ENCODE results near the gene KDM4B. TPM values are rescaled to one million over a fixed set of nuclear protein-coding genes. Genes with fewer than 3 reads are reported as not detected.

The KDM4B gene
- total and polyA plus RNA-seq, 2 donors (not counting 1 experiment from before 2014, with no cell fraction given) = 75.5 to 205 TPM

DNA sequence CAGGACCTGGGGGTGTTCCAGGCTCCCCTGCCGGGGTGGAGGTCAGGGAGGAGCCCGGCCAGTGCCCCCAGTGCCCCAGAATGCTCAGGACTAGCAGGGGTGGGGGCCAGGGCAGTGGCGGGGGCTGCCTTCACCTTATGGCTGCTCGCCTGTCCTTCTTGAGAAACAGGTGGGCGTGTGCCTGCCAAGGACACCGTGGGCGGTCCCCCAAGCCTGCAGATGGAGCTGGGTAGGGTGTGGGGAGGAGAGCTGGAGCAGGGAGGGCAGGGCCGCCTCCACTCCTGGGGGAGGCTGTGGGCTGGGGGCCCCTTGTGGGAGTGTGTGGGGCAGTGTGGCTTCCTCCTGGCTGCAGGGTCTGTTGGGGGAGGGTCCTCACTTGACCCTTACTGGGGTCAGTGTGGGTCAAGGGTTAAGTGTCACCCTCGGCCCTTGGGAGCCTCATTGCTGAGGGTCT is 160.1 kb downstream of the KDM4B start:
- no peak for ATAC-seq (ENCODE audit: low read depth)
- H3K27ac Mint-ChIP-seq = peak overlapping the region; percentile 97

DNA sequence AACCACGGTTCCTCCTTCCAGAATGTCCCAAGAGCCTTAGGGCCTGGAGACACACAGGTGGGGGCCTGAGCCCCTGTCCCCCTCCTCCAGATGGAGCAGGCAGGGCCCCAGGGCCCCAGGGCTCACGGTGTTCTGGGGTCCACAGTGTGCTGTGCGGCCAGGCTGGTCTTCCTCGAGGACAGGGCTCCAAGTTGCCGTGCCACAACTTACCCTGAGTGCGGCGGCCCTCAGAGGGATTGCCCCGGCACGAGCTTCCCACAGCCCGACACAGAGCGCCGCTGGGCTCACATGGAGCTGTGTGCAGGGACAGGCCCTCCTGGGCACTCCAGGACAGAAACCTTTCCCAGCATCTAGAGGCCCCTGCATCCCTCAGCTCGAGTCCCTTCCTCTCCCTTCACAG is 160.8 kb downstream of the KDM4B start:
- H3K4me3 Mint-ChIP-seq = peak overlapping the region; percentile 86
- H3K36me3 ChIP-seq (replicated peaks in 1 of 2; ENCODE audit: control extremely low read depth in 1 of 2, control insufficient read depth in 1 of 2, extremely low read depth in 1 of 2, insufficient read depth in 2 of 2, low read length in 1 of 2) = peaks cover 0 to 26% of the 10 kb centered on the region in 2 experiments
- WGBS (ENCODE audit: insufficient coverage) = 93% methylated on average over 13 of the region's 13 CpGs
- no peak overlapping the region for H2AFZ ChIP-seq (ENCODE audit: insufficient read depth, low read depth, low read length, poor library complexity, severe bottlenecking)
- peak overlapping the region; percentile 97 for H3K27ac Mint-ChIP-seq
- H3K9me3 Mint-ChIP-seq (ENCODE audit: insufficient read depth) = no peaks in the 10 kb centered on the region
- H3K4me1 ChIP-seq (ENCODE audit: control insufficient read depth in 2 of 2, insufficient read depth in 2 of 2, low read length in 2 of 2) = peaks cover 84 to 98% of the 10 kb centered on the region in 2 donors
- H3K27me3 Mint-ChIP-seq = no peaks in the 10 kb centered on the region
- ATAC-seq (ENCODE audit: low read depth) (no peak), DNase-seq (no peak)
- H3K4me3 ChIP-seq (ENCODE audit: control extremely low read depth in 1 of 5, extremely low read depth in 1 of 5, insufficient read depth in 1 of 5, low read depth in 2 of 5, low read length in 4 of 5) = peak overlapping the region in 4 of 5 experiments; percentile 37 to 68 (median 56)
- peaks cover 88% of the 10 kb centered on the region for H3K4me1 Mint-ChIP-seq
- ChIA-PET POLR2A (interaction anchor here (1.0 kb wide), 1 partner anchor 10 kb away, joined by 4 read pairs; no protein-coding TSS in a partner anchor), CTCF (interaction anchor here (1.4 kb wide), 1 partner anchor 320 kb away, joined by 3 read pairs; no protein-coding TSS in a partner anchor)
- H3K4me2 ChIP-seq (replicated peaks; ENCODE audit: low read depth, low read length, poor library complexity, severe bottlenecking) = peak overlapping the region; percentile 99
- H3K27ac ChIP-seq (ENCODE audit: low read length in 2 of 2) = peak overlapping the region; percentile 100
- peak overlapping the region; percentile 80 for H3K9ac ChIP-seq (ENCODE audit: low read length)
- H4K20me1 ChIP-seq (ENCODE audit: control insufficient read depth, insufficient read depth, low read length, poor library complexity, severe bottlenecking) = peaks cover 31% of the 10 kb centered on the region
- intact Hi-C loops (cut with micrococcal nuclease) = loop anchor here (1.0 to 10.0 kb wide), 5 partner anchors 10 to 495 kb away; partner anchors contain the start of genes SAFB and SAFB2
- peaks cover 45% of the 10 kb centered on the region for H3K79me2 ChIP-seq (ENCODE audit: control insufficient read depth, insufficient read depth, low read length)
- H3K9me3 ChIP-seq (ENCODE audit: control extremely low read depth in 1 of 3, control insufficient read depth in 2 of 3, insufficient read depth in 1 of 3, low read length in 2 of 3) = no peaks in the 10 kb centered on the region
- TF ChIP-seq, protein P1, sequence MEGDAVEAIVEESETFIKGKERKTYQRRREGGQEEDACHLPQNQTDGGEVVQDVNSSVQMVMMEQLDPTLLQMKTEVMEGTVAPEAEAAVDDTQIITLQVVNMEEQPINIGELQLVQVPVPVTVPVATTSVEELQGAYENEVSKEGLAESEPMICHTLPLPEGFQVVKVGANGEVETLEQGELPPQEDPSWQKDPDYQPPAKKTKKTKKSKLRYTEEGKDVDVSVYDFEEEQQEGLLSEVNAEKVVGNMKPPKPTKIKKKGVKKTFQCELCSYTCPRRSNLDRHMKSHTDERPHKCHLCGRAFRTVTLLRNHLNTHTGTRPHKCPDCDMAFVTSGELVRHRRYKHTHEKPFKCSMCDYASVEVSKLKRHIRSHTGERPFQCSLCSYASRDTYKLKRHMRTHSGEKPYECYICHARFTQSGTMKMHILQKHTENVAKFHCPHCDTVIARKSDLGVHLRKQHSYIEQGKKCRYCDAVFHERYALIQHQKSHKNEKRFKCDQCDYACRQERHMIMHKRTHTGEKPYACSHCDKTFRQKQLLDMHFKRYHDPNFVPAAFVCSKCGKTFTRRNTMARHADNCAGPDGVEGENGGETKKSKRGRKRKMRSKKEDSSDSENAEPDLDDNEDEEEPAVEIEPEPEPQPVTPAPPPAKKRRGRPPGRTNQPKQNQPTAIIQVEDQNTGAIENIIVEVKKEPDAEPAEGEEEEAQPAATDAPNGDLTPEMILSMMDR (IDR thresholded peaks at IDR 0.05) = no peak
- TF ChIP-seq EZH2 (IDR thresholded peaks at IDR 0.05; ENCODE audit: borderline replicate concordance, insufficient read depth, low read depth, low read length, poor library complexity, severe bottlenecking) = no peak
- no peaks in the 10 kb centered on the region for H3K27me3 ChIP-seq (replicated peaks in 1 of 4; ENCODE audit: control extremely low read depth in 1 of 4, control insufficient read depth in 3 of 4, insufficient read depth in 4 of 4, low read length in 3 of 4)

More for the DNA sequence above, 160.1 kb downstream of the KDM4B start:
- ChIA-PET POLR2A (interaction anchor here (0.6 to 1.6 kb wide), 5 partner anchors 16 to 76 kb away, joined by 3 to 6 read pairs (median 5); no protein-coding TSS in a partner anchor), CTCF (interaction anchor here (1.4 to 2.3 kb wide), 3 partner anchors 76 to 319 kb away, joined by 3 to 10 read pairs (median 8); no protein-coding TSS in a partner anchor)
- H3K27me3 ChIP-seq (replicated peaks in 1 of 4; ENCODE audit: control extremely low read depth in 1 of 4, control insufficient read depth in 3 of 4, insufficient read depth in 4 of 4, low read length in 3 of 4) = no peaks in the 10 kb centered on the region
- peaks cover 0 to 19% of the 10 kb centered on the region in 2 experiments for H3K36me3 ChIP-seq (replicated peaks in 1 of 2; ENCODE audit: control extremely low read depth in 1 of 2, control insufficient read depth in 1 of 2, extremely low read depth in 1 of 2, insufficient read depth in 2 of 2, low read length in 1 of 2)
- H3K79me2 ChIP-seq (ENCODE audit: control insufficient read depth, insufficient read depth, low read length) = peaks cover 37% of the 10 kb centered on the region
- intact Hi-C loops (cut with micrococcal nuclease) = no loop called here
- peaks cover 77 to 90% of the 10 kb centered on the region in 2 donors for H3K4me1 ChIP-seq (ENCODE audit: control insufficient read depth in 2 of 2, insufficient read depth in 2 of 2, low read length in 2 of 2)
- peaks cover 23% of the 10 kb centered on the region for H4K20me1 ChIP-seq (ENCODE audit: control insufficient read depth, insufficient read depth, low read length, poor library complexity, severe bottlenecking)
- H3K27ac ChIP-seq (ENCODE audit: low read length in 2 of 2) = peak overlapping the region; percentile 100
- H3K4me3 Mint-ChIP-seq = peak overlapping the region; percentile 86
- peak overlapping the region; percentile 80 for H3K9ac ChIP-seq (ENCODE audit: low read length)
- TF ChIP-seq, protein P1 (IDR thresholded peaks at IDR 0.05) = no peak
- TF ChIP-seq EZH2 (IDR thresholded peaks at IDR 0.05; ENCODE audit: borderline replicate concordance, insufficient read depth, low read depth, low read length, poor library complexity, severe bottlenecking) = no peak
- no peaks in the 10 kb centered on the region for H3K9me3 Mint-ChIP-seq (ENCODE audit: insufficient read depth)
- H3K4me2 ChIP-seq (replicated peaks; ENCODE audit: low read depth, low read length, poor library complexity, severe bottlenecking) = peak overlapping the region; percentile 99
- H3K4me3 ChIP-seq (ENCODE audit: control extremely low read depth in 1 of 5, extremely low read depth in 1 of 5, insufficient read depth in 1 of 5, low read depth in 2 of 5, low read length in 4 of 5) = no peak overlapping the region
- no peaks in the 10 kb centered on the region for H3K27me3 Mint-ChIP-seq
- H3K9me3 ChIP-seq (ENCODE audit: control extremely low read depth in 1 of 3, control insufficient read depth in 2 of 3, insufficient read depth in 1 of 3, low read length in 2 of 3) = no peaks in the 10 kb centered on the region
- WGBS (ENCODE audit: insufficient coverage) = 55% methylated on average over 9 of the region's 9 CpGs
- peaks cover 83% of the 10 kb centered on the region for H3K4me1 Mint-ChIP-seq
- H2AFZ ChIP-seq (ENCODE audit: insufficient read depth, low read depth, low read length, poor library complexity, severe bottlenecking) = no peak overlapping the region
- peak; percentile 39 for DNase-seq

Data from B cell (primary cell).